HFF-Myc (cell line): ENCODE data around the gene CNPY1.
"Not testable (repeated sequence)": the region's sequence is repeated elsewhere in the genome, so short reads cannot be mapped to it uniquely, and the experiment has no call there.

Experiments used
- DNase-seq: peaks from one replicate; pipeline ENCODE4 v3.0.0-alpha.2; 2011; ENCODE audit warnings: low read depth; ENCODE audit errors: extremely low read depth
- H3K4me3 ChIP-seq: replicated peaks from 2 replicates; pipeline ENCODE4 v1.5.1; 2011; ENCODE audit warnings: low read depth, mild to moderate bottlenecking, control low read depth, low read length
- CTCF ChIP-seq: IDR thresholded peaks from 2 replicates; pipeline ENCODE4 v1.5.1; 2012; ENCODE audit warnings: mild to moderate bottlenecking, low read depth, low read length, control low read depth; ENCODE audit errors: missing control alignments

CNPY1 gene

GRCh38 chr7:155567646-155568332 is 21.4 kb upstream of the CNPY1 start:
- TF ChIP-seq CTCF: no peak
- no peak overlapping the region for H3K4me3 ChIP-seq
- DNase-seq: no peak

GRCh38 chr7:155566011-155566836 is 19.9 kb upstream of the CNPY1 start:
- TF ChIP-seq CTCF: no peak
- H3K4me3 ChIP-seq: no peak overlapping the region
- no peak for DNase-seq

- no peak for TF ChIP-seq CTCF
- H3K4me3 ChIP-seq: no peak overlapping the region
- DNase-seq: no peak
These were observed 19.2 kb upstream of the CNPY1 start for GRCh38 chr7:155565596-155565995.

- H3K4me3 ChIP-seq, DNase-seq: not testable (repeated sequence)
These were observed 16.6 kb upstream of the CNPY1 start for GRCh38 chr7:155562976-155563375.

- no peak overlapping the region for H3K4me3 ChIP-seq
- no peak for TF ChIP-seq CTCF
- DNase-seq: no peak
These were observed 15.7 kb upstream of the CNPY1 start for GRCh38 chr7:155562106-155562505.

- DNase-seq: no peak
- no peak for TF ChIP-seq CTCF
- no peak overlapping the region for H3K4me3 ChIP-seq
These were observed 14.8 kb upstream of the CNPY1 start for GRCh38 chr7:155560982-155561686.
